D721Med (cell line): ENCODE measurements around the gene GJB3.
"Not testable (repeated sequence)": the region's sequence is repeated elsewhere in the genome, so short reads cannot be mapped to it uniquely, and the experiment has no call there.

ENCODE experiments used
- DNase-seq: peaks from one replicate; pipeline ENCODE4 v3.0.0; 2011; ENCODE audit warnings: low spot score; ENCODE audit not compliant: insufficient read length
- FAIRE-seq: peaks from 2 replicates; lab custom pipeline; 2011; peaks lifted over from hg19 to GRCh38; lab: Jason Lieb, UNC
- CTCF ChIP-seq: IDR thresholded peaks from 2 replicates; pipeline ENCODE4 v1.5.1; 2012; ENCODE audit warnings: mild to moderate bottlenecking, control low read depth; ENCODE audit not compliant: insufficient read depth; ENCODE audit errors: missing control alignments

Gene GJB3

GRCh38 chr1:34794790-34795180 lies 13.8 kb downstream of the GJB3 start:
- FAIRE-seq (no peak), DNase-seq (no peak)
- no peak for TF ChIP-seq CTCF

- DNase-seq: no peak
- FAIRE-seq: no peak
- TF ChIP-seq CTCF: no peak
These were observed 14.9 kb downstream of the GJB3 start for GRCh38 chr1:34795916-34796315.

- TF ChIP-seq CTCF: no peak
- no peak for DNase-seq
- no peak for FAIRE-seq
These were observed 16.0 kb downstream of the GJB3 start for GRCh38 chr1:34796990-34797389.

GRCh38 chr1:34800214-34800613 lies 19.2 kb downstream of the GJB3 start:
- TF ChIP-seq CTCF: no peak
- FAIRE-seq (no peak), DNase-seq (no peak)

GRCh38 chr1:34803770-34804169 lies 22.8 kb downstream of the GJB3 start:
- FAIRE-seq (no peak), DNase-seq (no peak)
- TF ChIP-seq CTCF: no peak

GRCh38 chr1:34806396-34806795 lies 25.4 kb downstream of the GJB3 start:
- DNase-seq (no peak), FAIRE-seq (no peak)
- TF ChIP-seq CTCF: no peak

- FAIRE-seq: no peak
- no peak for TF ChIP-seq CTCF
- no peak for DNase-seq
These were observed 27.2 kb downstream of the GJB3 start for GRCh38 chr1:34808051-34808810.

- FAIRE-seq, DNase-seq: not testable (repeated sequence)
These were observed 29.8 kb downstream of the GJB3 start for GRCh38 chr1:34810781-34811180.
